HG03196 (cell line): ENCODE data around the gene TRIM16.
"Not testable (repeated sequence)": the region's sequence is repeated elsewhere in the genome, so short reads cannot be mapped to it uniquely, and the experiment has no call there.

ENCODE experiments used
- ATAC-seq: cut with Tn5 transposase; IDR thresholded peaks from one replicate; pipeline ENCODE4 v1.9.1; 2021; ENCODE audit not compliant: unreplicated experiment

The TRIM16 gene

DNA sequence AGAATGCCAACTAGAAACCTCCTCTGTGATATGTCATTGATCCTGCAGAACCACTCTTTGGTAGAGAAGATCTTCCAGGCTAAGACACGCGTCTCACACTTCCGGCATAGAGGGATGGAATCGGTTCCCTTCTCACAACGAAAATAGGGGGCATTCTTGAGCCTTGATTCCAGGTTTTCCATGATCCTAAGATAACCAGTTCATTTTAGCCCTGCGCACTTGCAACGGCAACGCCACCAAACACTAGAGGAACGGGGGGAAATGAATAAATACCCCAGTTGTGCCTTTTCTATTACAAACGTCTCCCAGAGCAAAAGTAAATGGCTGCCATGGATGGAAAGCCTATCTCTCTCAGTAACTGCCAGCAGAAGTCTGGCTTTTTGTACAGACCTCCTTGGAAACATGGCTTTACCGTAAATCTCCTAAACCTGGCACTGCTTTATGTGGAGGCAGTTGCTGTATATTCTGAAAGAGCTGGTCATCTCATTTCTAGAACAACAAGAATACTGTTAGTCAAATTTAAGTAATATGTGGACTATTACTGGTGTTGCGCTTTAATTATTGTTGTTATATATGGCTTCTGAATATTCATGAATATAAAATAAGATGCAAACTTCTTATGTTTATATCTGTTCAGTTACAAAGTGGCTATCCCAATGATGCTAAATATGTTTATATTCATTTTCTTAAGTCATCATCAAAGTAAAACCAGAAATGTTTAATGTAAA, 64.6 kb downstream of the TRIM16 start, which contains the start of gene FBXW10B:
Gene FBXW10B (minus strand): TSS at position 374 of the 728 bp plus-strand sequence. CDS start 192 bp downstream, at position 182.
- not testable (repeated sequence) for ATAC-seq

DNA sequence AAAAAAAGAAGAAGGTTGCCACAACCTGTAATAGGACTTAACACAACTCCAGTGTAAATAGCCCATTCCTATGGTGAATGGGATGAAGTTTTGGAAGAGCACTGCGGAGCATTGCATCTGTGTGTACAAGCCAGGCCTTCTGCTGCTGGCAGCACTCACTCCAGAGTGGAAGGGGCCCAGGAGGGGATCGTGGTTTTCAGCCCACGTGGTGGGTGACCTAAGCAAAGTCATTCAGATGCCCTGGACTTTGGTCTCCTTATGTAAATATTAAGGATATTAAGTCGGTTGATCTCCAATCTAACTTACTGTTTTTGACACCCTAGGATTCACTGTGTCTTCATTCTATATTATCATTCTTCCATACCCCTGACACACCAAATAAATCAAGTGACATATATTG, 67.3 kb downstream of the TRIM16 start:
- not testable (repeated sequence) for ATAC-seq

DNA sequence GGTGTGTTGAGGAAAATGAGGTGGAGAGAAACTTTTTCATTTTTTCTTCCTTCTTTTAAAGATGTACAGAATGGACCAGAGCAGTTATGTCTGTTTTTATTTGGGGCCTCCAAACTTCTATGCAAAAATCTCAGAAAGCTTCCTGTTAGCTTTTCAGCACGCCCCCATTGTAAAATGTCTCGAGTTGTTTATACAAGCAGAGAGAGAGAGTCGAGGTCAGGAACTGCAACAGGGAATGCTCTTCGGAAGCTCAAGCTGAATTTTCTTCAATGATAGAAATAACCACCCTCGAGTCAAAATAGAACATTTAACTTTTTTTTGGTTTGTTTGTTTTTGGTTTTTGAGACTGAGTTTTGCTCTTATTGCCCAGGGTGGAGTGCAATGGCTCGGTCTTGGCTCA, 68.3 kb downstream of the TRIM16 start:
- ATAC-seq: not testable (repeated sequence)

DNA sequence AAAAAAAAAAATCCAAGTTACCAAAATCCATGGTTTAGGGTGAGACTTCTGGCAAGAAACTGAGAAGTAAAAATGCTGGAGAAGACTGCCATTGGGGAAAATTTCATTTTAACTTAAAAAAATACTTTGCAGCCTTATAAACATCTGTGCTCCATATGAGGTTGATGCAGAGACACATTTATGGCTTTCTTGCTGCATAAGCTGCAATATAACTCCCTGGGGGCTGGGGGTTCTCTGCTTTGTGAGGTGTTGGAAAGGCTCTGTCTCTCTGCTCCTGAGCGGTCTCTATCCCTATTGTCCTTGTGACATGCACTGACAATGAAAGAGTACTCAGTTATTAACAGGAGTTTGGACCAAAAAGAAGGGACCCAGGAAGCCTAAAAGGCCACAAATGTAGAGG, 71.0 kb downstream of the TRIM16 start:
- not testable (repeated sequence) for ATAC-seq

DNA sequence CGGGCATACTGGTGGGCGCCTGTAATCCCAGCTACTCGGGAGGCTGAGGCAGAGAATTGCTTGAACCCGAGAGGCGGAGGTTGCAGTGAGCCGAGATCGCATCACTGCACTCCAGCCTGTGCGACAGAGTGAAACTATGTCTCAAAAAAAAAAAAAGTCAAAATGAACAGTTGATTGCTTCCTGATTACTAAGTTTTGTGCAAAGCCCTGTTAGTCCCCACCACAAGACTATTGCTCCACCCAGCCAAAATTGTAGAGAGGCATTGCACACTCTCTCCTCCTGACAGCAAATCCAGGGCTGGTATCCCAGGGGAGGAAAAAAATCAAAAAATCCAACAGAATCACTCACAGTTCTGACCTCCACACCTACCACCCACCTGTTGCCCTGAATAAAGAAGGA, 91.2 kb downstream of the TRIM16 start:
- ATAC-seq: not testable (repeated sequence)

DNA sequence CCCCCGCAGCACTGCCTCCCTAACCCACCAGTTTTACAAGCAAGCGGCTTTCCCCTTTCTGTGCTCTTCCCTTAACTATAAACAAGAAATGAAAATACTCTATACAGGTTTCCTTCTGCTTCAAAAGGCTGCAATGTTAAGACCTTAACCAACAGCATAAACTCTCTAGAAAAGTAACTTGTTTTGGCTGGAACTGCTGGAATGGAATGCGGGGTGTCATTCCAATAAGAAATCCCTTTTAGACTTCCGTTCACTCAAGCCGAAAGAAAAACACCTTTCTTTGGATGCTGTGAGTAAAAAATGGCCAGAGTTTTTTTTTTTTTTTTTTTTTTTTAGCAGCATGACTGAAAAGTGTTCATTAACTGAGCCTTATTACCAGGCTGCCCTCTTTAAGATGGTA, 92.1 kb downstream of the TRIM16 start:
- not testable (repeated sequence) for ATAC-seq

DNA sequence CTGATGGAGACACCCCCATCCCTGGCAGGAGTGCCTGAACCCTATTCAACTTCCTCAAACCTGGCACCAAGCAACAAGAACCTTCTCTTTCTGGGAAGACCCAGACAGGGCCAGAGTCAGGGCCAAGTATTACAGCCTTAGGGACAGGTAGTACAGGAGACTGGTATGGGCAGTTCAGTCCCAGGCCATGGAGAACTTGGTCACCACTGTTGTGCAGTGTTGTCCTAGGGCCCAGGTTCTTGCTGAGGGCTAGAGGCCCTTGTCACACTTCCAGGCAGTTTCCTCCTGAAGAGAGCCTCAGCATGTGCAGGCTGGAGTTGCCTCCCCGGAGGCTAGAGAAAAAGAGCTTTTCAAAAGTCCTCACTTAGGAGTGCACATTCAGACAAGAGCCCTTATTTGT, 93.3 kb downstream of the TRIM16 start:
- ATAC-seq: not testable (repeated sequence)

DNA sequence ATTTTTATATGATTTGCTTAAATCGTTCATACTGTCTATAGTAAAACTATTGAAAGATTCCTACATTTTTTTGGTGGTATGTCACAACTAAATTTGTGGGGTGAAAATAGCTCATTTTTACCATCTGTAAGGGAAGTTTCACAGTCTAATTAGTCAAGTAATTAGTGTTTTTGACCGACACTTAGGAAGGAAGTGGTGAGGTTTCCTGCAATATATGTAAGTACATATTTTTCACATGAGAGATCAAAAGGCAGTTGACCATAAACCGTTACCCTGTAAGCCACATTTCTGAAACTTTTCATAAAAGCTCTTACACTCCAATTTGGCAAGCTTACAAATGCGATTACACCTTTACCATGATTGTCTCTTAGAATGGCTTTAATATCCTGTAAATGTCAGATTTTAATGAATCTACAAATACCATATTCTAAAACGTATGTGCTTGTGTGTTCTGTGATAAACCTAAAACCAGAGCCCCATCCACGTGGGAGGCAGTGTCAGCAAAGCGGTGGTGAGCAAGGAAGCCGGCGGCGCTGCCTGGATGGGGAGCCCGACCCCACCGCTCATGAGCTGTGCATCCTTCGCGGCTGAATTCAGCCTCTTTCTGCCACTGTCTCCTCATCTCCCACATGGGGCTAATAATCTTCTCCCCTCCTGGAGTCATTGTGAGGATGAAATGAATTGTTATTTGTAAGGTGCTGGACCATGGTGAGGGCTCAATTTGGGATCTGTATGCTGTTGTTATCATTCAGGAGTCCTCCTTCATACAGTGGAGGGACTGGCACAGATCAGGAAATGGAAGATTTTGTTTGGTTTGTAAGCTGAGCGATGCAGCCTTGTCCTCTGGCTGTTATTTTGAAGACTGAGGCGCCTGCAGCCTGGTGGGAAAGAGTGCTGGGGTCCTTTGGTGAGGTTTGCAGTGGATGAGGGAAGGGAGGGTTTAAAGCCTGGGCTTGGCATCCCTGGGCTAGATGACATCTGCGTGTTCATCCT, 94.3 kb downstream of the TRIM16 start:
- ATAC-seq: not testable (repeated sequence)

DNA sequence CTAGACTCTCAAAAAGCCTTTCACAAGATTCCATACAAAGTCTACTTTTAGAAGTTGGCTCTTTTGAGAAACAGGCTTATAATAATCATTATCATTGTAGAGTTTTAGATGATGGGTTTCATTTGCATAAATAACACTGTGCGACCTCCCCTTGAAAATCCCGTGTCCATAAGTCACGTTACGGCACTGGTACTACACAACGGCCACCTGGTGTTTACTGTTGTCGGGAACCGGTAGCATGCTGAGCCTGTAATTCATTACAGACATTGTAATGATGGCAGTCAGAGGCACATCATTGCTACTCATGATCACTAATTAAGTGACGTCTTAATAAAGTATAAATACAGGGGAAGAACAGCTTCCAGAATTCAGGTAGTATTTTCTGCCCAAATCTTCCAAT, 96.1 kb downstream of the TRIM16 start:
- not testable (repeated sequence) for ATAC-seq

DNA sequence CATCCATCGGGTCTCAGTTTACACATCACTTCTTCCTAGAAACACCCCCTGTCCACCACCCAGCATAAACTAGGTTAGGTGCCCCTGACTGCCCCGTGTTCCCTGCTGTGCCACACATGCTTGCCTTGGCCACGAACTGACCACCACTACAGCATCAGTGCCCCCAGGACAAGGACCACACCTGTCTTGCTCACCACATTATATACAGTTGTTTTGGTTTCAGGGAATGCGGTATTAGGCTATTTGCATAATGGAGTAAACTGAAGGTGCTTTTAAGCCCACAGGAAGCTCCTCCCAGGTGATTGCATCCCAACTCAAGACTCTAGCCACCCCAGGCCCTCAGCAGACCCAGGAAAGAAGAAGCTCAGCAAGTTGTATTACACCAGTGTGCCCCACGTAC, 100.8 kb downstream of the TRIM16 start:
- ATAC-seq: not testable (repeated sequence)

DNA sequence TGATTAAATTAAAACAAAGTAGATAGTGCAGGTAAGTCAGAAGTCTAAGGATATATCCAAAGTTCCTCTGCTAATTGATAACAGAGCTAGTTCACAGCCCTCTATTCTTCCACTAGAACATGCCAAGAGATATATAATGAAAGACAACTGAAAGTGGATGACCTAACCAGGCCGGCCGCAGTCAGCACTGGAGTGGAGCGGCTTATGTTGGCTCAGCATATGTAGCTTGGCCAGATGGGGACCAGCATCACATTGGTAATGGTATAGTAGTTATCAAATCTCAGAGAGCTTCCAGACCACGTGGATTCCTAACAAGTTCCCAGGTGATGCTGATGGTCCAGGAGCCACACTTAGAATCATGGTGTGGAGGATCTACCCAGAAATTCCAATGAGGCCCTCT, 102.6 kb downstream of the TRIM16 start:
- not testable (repeated sequence) for ATAC-seq
